GM19467 (cell line): Measurements from ENCODE around the gene RAI1.

Experiments used
- ATAC-seq: cut with Tn5 transposase; IDR thresholded peaks from one replicate; pipeline ENCODE4 v1.9.1; 2021; ENCODE audit warnings: mild to moderate bottlenecking, moderate library complexity; ENCODE audit not compliant: unreplicated experiment

Gene RAI1

DNA sequence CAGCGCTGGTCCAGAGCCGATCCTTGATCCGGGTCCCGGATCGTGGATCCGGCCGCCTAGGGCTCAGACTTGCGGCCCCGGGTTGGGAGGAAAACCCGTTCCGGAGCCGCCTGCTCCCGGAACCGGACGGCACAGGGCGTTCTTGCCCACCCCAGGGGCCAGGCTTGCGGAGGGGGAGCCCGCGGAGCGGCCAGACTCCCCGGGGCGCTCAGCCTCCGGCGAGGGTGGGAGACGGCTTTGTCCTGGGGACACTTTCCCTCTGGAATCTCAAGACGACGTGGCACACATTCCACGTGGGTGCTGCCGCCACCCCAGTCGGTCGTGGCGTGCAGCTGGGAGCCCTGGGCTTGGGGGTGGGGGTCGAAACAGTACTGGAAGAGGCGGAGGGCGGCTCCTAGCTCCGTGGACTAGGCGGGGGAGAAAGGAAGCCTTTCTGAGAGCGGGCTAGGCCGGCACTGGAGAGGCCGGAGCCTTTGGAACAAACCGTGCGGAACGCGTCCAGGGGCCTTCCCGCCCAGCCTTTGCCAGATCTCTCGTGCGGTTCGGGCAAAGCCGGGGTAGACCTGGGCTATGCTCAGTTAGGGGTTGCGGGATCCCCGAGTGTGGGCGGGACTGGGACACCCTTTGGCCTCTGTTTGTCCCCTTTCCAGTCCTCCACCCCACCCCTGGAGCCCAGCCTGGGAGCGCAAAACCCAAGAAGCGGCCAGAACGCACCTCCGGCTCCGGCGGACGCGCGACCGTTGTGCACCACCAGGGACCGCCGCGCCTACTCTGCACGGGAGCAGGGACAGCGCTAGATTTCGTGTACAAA, 129.0 kb downstream of the RAI1 start:
- no peak for ATAC-seq

DNA sequence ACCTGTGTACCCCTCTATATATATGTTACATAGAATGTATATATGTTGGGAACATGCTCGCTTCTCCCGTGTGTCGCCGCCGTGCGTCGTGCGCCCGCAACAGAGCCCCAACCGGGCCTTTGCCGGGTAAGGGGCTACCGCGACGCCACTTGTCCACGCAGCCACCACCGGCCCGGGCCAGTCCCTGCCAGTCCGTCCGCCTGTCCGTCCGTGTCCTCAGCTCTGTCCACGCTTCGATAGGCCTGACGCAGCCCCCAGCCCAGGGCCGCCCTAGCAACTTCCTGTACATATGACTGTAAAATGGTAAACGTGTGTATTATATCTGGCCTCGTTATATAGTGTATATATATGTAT, 129.6 kb downstream of the RAI1 start:
- ATAC-seq: no peak

DNA sequence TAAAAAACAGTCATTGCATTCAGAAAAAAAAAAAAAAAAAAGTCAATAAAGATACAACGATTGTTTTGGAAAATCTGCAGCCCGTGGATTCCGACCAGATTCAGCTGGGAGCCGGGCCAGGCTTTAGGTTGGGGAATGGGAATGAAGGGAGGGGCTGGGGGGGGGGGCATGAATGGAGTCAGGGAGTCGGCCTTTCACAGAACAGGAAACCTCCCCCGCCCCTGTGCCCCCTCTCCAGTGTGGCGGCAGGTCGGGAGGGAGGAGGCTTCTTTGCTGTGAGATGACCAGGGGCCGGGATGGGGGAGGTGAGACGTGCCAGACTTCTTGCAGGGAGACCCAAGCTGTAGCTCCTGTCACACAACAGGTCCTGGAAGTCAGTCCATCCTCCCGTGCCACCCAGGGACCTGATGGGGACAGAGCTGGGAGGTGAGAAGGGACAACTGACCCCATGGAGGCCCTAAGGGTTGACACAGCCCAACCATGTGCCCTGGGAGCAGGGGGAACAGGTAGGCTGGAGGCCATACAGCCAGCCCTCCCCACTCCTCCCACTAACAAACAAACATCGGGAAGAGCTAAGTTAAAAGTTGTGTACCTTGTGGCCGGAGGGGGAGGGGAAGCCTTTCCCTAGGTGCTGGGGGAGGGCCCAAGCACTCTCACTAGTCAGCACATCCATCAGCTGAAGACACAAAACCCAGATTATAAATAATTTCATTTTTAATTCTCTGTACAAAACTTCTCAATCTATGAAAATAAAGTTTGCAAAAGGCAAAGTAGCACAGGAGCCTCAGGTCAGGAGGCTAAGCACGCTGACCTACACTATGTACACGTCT, 130.3 kb downstream of the RAI1 start:
- ATAC-seq: no peak

- no peak for ATAC-seq
These were observed 131.2 kb downstream of the RAI1 start for GRCh38 chr17:17812211-17813054.

GRCh38 chr17:17813055-17813724, 131.9 kb downstream of the RAI1 start:
- no peak for ATAC-seq

DNA sequence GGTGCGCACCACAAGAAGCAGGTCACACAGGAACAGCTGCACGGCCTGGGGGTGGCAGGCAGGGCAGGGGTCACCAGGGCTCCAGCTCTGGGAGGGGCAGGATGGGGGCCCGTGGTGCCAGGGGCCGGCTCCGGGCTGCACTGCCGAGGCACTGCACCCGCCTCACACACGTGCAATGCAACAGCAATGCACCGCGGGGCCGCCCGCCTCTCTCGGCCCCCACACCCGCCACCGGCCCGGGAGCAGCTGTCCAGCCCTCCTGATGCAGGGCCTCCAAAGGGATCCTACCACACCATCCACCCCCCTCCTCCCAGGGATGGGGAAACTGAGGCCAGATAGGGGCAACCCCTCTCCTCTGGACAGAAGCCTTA, 132.5 kb downstream of the RAI1 start:
- no peak for ATAC-seq

DNA sequence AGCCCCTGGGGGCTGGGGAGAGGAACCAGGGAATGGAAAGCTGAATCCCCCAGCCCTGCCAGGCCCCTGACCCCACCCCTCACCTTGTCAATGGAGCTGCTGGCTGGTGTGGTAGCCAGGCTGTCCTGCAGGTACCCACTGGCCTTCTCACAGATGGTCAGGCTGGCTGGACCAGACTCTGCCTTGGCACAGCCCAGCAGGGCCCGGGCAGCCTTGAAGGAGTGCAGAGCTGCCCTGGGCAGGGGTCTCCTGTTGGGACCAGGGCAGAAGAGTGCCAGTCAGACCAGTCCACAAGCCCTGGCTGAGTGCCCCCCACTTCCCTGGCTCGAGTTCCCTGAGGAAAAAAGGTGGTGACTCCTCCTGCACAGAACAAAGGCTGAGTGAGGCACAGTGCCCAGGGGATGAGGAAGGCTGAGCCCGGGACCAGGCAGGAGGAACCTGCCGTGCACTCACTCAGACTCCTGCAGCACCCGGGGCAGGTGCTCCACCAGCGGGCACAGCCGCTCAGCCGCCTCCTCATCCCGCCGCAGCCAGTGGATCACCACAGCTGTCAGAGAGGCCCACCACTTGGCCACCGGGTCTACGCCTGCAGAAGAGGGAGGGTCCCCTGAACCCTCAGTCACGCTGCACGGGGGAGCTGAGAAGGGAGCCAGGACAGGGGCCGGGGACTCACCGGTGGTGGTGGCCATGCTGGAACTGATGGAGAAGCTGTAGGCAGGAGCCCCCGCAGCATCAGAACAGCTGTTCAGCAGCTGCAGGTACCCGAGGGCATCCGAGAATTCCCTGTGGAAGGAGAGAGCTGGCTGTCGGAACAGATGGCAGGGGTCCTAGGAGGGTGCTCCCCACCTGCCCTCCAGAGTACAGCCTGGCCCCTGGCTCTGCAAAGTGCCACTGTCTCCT, 133.2 kb downstream of the RAI1 start:
- no peak for ATAC-seq

- no peak for ATAC-seq
These were observed 133.8 kb downstream of the RAI1 start for GRCh38 chr17:17815062-17815406.

DNA sequence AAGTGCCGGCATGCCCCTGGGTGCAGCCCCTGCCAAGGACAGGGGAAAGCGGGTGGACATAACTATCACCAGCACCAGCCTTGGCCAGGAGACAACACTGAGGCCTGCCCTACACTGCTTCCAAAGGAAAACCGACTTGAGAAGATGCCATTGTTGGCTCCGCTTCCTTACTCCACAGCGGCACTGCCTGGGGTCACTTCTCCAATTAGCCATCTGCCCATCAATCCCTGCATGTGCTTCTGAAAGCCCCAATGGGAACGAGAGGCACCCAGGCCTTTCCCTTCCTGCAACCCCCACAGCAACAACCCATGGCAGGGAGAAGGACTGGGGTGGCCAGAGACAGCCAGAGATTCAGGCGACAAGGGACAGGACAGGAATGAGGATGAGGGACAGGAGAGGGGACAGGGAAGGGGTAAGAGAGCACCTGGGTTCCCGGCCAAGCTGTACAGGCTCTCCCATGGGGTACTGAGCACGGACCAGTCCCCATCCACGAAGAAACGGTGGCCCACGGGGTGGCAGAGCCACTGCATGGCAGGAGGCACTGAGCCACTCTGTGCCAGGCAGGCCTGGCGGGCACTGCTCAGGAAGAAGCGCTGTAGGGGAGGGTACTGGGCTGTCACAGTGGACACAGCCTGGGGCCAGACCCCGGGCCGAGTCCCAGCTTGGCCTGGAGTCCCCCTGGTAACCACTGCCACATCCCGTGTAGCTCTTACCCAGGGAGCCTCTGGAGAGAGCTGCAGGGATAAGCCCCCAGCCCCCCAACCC, 134.4 kb downstream of the RAI1 start:
- ATAC-seq: no peak

DNA sequence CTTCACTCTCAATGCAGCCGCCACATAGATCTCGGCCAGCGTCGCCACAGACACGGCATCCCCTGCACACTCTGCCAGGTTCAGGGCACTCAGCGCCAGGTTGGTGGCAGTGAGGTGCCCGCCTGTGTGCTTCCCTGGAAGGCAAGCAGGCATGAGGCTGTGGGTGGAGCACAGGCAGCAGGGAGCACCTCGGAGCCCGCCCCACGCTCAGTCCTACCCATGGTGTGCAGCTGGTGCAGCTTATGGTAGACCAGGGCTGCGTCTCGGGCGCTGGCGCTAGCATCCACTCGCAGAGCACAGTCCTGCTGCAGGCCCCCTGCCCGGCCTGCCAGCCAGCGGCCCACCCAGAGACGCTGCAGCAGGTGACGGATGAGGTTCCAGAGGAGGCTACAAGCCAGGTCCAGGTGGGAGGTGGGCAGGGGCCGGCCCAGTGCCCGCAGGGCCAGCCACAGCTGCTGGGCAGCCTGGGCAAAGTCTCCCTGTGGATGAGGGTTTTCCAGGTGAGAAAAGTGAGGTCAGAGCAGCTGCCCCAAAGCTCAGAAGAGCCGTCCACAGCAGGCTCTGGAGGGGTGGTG, 135.1 kb downstream of the RAI1 start:
- ATAC-seq: no peak

- no peak for ATAC-seq
These were observed 135.7 kb downstream of the RAI1 start for GRCh38 chr17:17816831-17817551.

DNA sequence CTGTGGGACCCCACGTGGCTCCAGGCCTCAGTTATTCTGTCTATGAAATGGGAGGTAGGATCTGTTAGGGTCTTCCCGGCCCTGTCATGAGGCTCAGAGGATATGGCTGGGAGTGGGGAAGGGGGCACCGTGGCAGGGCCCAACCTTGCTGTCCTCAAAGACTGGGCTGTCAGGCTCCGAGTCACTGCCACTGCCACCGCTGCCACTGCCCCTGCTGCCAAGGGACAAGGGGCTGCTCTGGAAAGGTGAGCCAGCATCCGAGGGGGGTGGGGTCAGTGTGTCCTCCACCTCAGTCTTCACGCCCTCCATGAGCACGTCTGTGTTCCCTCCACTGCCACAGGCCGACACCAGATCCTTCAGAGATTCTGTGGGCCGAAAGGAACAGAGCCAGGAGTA, 136.3 kb downstream of the RAI1 start:
- no peak for ATAC-seq

DNA sequence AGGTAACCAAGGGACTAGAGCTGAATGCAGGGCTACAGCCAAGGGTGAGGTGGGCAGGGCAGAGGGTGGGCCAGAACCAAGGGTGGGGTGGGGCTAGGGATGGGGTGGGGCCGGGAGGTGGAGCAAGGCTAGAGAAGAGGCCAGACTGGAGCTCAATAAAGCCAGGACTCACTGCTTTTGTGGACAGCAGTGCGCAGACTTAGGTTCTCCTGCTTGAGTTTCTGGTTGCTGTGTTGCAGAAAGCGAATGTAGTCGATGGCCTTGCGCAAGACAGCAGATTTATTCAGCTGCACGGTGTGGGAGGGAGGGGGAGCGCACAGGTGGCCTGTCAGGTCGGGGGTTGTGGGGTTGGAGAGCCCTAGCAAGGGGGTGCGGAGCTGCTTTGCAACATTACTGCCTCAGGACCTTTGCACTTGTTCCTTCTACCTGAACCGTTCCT, 136.8 kb downstream of the RAI1 start:
- ATAC-seq: no peak

- ATAC-seq: no peak
These were observed 137.9 kb downstream of the RAI1 start for GRCh38 chr17:17819111-17819510.

DNA sequence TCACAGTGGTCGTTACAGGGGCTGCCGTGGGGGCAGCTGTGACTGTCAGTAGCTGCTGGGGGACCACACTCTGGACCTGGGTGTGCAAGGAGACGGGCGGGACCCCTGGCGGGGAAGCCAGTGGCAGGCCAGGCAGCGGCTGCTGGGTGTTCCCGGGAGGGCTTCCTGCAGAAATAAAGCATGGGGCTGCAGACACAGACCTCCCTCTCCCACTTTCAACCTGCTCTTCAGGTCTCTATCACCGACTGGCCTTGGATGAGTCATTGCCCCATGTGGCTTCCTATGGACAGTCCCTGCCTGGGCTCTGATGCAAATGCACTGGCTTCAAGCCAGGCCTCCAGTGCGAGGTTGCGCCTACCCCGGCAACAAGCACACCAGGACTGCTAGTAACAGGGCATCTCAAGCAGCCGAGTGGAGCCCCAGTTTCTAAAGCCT, 138.3 kb downstream of the RAI1 start:
- no peak for ATAC-seq

GRCh38 chr17:17820046-17820445, 138.8 kb downstream of the RAI1 start:
- no peak for ATAC-seq

DNA sequence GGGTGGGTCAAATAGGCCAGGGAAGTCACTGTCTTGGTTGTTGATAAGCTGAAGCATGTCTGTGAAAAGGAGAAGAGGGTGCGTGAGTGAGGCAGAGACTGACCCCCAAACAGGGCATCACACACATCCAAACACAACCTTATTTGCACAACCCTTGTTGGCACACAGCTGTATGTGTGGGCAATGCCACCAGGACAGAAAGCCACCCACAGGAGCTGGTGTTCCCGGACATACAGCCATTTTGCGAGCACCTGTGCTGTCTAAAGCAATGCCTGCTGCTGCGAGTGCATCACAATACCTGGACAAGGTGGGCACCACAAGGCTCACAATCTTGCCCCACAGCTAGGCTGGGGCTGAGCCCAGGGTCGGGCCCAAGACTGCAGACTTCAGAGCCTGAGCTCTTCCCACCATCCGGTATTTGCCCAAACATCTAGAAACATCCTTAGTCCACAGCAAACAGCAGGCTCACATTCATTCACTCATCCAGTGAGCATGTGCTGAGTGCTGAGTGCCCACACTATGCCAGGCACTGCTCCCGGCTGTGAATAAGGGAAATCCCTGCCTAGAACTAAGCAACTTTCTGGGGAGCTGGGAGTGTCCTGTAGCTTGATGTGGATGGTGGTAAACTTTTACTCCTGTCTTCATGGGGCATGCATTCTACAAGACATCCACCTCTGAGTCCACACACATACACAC, 139.4 kb downstream of the RAI1 start:
- no peak for ATAC-seq

GRCh38 chr17:17822189-17822588, 140.9 kb downstream of the RAI1 start:
- no peak for ATAC-seq
